Loucy (cell line): Measurements from ENCODE around the gene KLF3.

ENCODE experiments used
- CTCF ChIP-seq: fragments of 200-600 bp; sonication (generic); conservative IDR thresholded peaks from 2 replicates; pipeline ENCODE4 v1.5.1; 2014; ENCODE audit warnings: mild to moderate bottlenecking, antibody characterized with exemption, low read length
- EZH2phosphoT487 ChIP-seq: fragments of 200-600 bp; IDR thresholded peaks from 2 replicates; pipeline ENCODE4 v1.6.1; 2018; ENCODE audit warnings: antibody characterized with exemption, mild to moderate bottlenecking, moderate library complexity, borderline replicate concordance

GRCh38 chr4:38698176-38698575, 34.2 kb downstream of the KLF3 start:
- no peak for TF ChIP-seq CTCF
- no peak for TF ChIP-seq EZH2phosphoT487
